HCT116 (cell line): ENCODE data around the gene PITHD1. TPM values are rescaled to one million over a fixed set of nuclear protein-coding genes. Genes with fewer than 3 reads are reported as not detected.

Experiments used
- ATAC-seq: fragments of 200-7000 bp; cut with Tn5 transposase; 2 replicates; pipeline ENCODE4 v1.9.1; 2020; ENCODE audit warnings: mild to moderate bottlenecking, moderate library complexity
- BruUV-seq: library from RNA; stranded (reverse); fragments of 400-500 nt; replicated peaks from 2 replicates; lab custom pipeline; 2021; lab: Mats Ljungman, UMichigan
- CTCF ChIA-PET: fragments of 300-600 bp; sonication (Branson Sonifier 250); formaldehyde crosslinking; loops from one replicate; lab custom pipeline; 2021; ENCODE audit warnings: antibody characterized with exemption; lab: Charles Lee
- POLR2A ChIA-PET: fragments of 300-600, 350-600 bp; sonication (Branson Sonifier 250); formaldehyde crosslinking; loops from one replicate; lab custom pipeline; 2021; ENCODE audit warnings: antibody characterized with exemption; lab: Charles Lee
- RAD21 ChIA-PET, 2 experiments: fragments of 300-600 bp; sonication (Branson Sonifier 250); formaldehyde crosslinking; loops; one replicate each; lab custom pipeline; 2023; ENCODE audit warnings: low total read pairs in 2 of 2; ENCODE audit not compliant: uncharacterized antibody in 2 of 2, unreplicated experiment in 2 of 2, low non-redundant PET in 1 of 2; lab: Charles Lee
- DNase-seq: peaks from one replicate; pipeline ENCODE4 v3.0.0-alpha.2; 2010; ENCODE audit warnings: low read depth, low spot score
- H2AFZ ChIP-seq: fragments of 200-600 bp; shearing (Covaris generic), sonication (generic); 2 replicates; pipeline ENCODE4 v1.6.1; 2017; ENCODE audit warnings: low read depth, mixed run types, mixed read lengths, antibody characterized with exemption, low read length; ENCODE audit not compliant: poor library complexity, severe bottlenecking
- H3K27ac ChIP-seq: 2 replicates; pipeline ENCODE4 v1.5.1; 2012; ENCODE audit warnings: low read depth, low read length
- H3K27me3 ChIP-seq: fragments of 200-600 bp; sonication (generic); 2 replicates; pipeline ENCODE4 v1.6.1; 2016; ENCODE audit warnings: mixed run types, low read length, mixed read lengths; ENCODE audit not compliant: insufficient read depth
- H3K36me3 ChIP-seq, 2 experiments: fragments of 200-500 bp in 1 of 2; fragments of 200-600 bp in 1 of 2; sonication (Bioruptor generic) in 1 of 2; sonication (generic) in 1 of 2; 2 replicates each; pipeline versions ENCODE4 v1.5.1 to v1.6.1; 2014 to 2016; ENCODE audit warnings: low read length in 2 of 2, inconsistent platforms in 1 of 2, mixed read lengths in 1 of 2, mixed run types in 1 of 2; ENCODE audit not compliant: insufficient read depth in 2 of 2, control insufficient read depth in 1 of 2
- H3K4me1 ChIP-seq, 2 experiments: fragments of 200-600 bp in 1 of 2; sonication (generic) in 1 of 2; 2 replicates each; pipeline versions ENCODE4 v1.5.1 to v1.6.1; 2012 to 2017; ENCODE audit warnings: low read length in 2 of 2, inconsistent platforms in 1 of 2, mild to moderate bottlenecking in 1 of 2, mixed read lengths in 1 of 2, mixed run types in 1 of 2, moderate library complexity in 1 of 2; ENCODE audit not compliant: insufficient read depth in 2 of 2, control insufficient read depth in 1 of 2
- H3K4me2 ChIP-seq: fragments of 200-600 bp; sonication (generic); 2 replicates; pipeline ENCODE4 v1.6.1; 2017; ENCODE audit warnings: mixed run types, low read length, mixed read lengths
- H3K4me3 ChIP-seq, 2 experiments: fragments of 200-600 bp in 1 of 2; sonication (generic) in 1 of 2; replicated peaks in 1 of 2; 2 replicates each; pipeline ENCODE4 v1.5.1; 2011 to 2016; ENCODE audit warnings: low read length in 2 of 2, control low read depth in 1 of 2, low read depth in 1 of 2, mild to moderate bottlenecking in 1 of 2, mixed read lengths in 1 of 2, mixed run types in 1 of 2
- H3K79me2 ChIP-seq: fragments of 200-600 bp; sonication (generic); 2 replicates; pipeline ENCODE4 v1.6.1; 2017; ENCODE audit warnings: mild to moderate bottlenecking, mixed run types, low read length, moderate library complexity, mixed read lengths; ENCODE audit not compliant: insufficient read depth
- H3K9ac ChIP-seq: fragments of 200-600 bp; sonication (generic); 2 replicates; pipeline ENCODE4 v1.6.1; 2016; ENCODE audit warnings: low read length, mixed read lengths
- H3K9me2 ChIP-seq: fragments of 200-600 bp; sonication (generic), shearing (Covaris generic); 2 replicates; pipeline ENCODE4 v1.6.1; 2017; ENCODE audit warnings: mixed run types, mild to moderate bottlenecking, moderate library complexity; ENCODE audit not compliant: insufficient read depth
- H3K9me3 ChIP-seq, 2 experiments: fragments of 200-500 bp in 1 of 2; fragments of 200-600 bp in 1 of 2; sonication (Bioruptor generic) in 1 of 2; sonication (generic) in 1 of 2; 2 replicates each; pipeline ENCODE4 v1.6.1; 2014 to 2017; ENCODE audit warnings: low read length in 2 of 2, mixed read lengths in 2 of 2, inconsistent platforms in 1 of 2, low read depth in 1 of 2, mild to moderate bottlenecking in 1 of 2, mixed run types in 1 of 2, moderate library complexity in 1 of 2; ENCODE audit not compliant: control insufficient read depth in 1 of 2, insufficient read depth in 1 of 2
- H4K20me1 ChIP-seq: fragments of 200-600 bp; sonication (generic), shearing (Covaris generic); 2 replicates; pipeline ENCODE4 v1.6.1; 2017; ENCODE audit warnings: mixed run types, mild to moderate bottlenecking, moderate library complexity; ENCODE audit not compliant: insufficient read depth
- CEBPB ChIP-seq: IDR thresholded peaks from 2 replicates; pipeline ENCODE4 v1.6.1; 2012; ENCODE audit warnings: low read depth
- CTCF ChIP-seq, 3 experiments: fragments of 200-600 bp in 1 of 3; sonication (generic) in 1 of 3; IDR thresholded peaks in 2 of 3; conservative IDR thresholded peaks in 1 of 3; 2 replicates each; pipeline ENCODE4 v1.5.1; 2012 to 2017; ENCODE audit warnings: low read depth in 2 of 3, low read length in 2 of 3, antibody characterized with exemption in 1 of 3, borderline replicate concordance in 1 of 3, control low read depth in 1 of 3, mild to moderate bottlenecking in 1 of 3, mixed read lengths in 1 of 3, mixed run types in 1 of 3, moderate library complexity in 1 of 3; ENCODE audit not compliant: insufficient read depth in 1 of 3
- RAD21 ChIP-seq: IDR thresholded peaks from 2 replicates; pipeline ENCODE4 v1.6.1; 2012; ENCODE audit warnings: low read depth, mild to moderate bottlenecking
- intact Hi-C: fragments of 100-400 bp; cut with micrococcal nuclease; formaldehyde crosslinking; loops from 2 replicates; pipeline ENCODE4 v1.10.0; 2022
- total RNA-seq: library from RNA; stranded (reverse); gene quantifications from one replicate; pipeline ENCODE4 v1.2.1, GENCODE V29; 2021; ENCODE audit not compliant: unreplicated experiment

PITHD1 gene
- total RNA-seq, 1 experiment from 2014 or later = 57.2 TPM

- ATAC-seq (no peak), DNase-seq (no peak)
- POLR2A ChIA-PET = interaction anchor here (0.6 kb wide), 1 partner anchor 18 kb away, joined by 3 read pairs; the partner anchor contains the start of gene PITHD1
- H3K36me3 ChIP-seq = peaks cover 15 to 33% of the 10 kb centered on the region in 2 experiments; a peak in 3 of 4 replicates
- peak overlapping the region; percentile 47; the same call in 1 of the 2 replicates for H3K27ac ChIP-seq
- no peak overlapping the region for H2AFZ ChIP-seq
- no peaks in the 10 kb centered on the region for H3K27me3 ChIP-seq
- intact Hi-C loops = loop anchor here (5.0 kb wide), 1 partner anchor 121 kb away; no protein-coding TSS in a partner anchor
- H4K20me1 ChIP-seq = no peaks in the 10 kb centered on the region
- H3K9me2 ChIP-seq = no peaks in the 10 kb centered on the region
- H3K9ac ChIP-seq = no peak overlapping the region
- no peaks in the 10 kb centered on the region for H3K9me3 ChIP-seq
- H3K79me2 ChIP-seq = peaks cover 44% of the 10 kb centered on the region
- no peak overlapping the region for H3K4me3 ChIP-seq
- H3K4me2 ChIP-seq = no peak overlapping the region
- TF ChIP-seq RAD21 (no peak), CTCF (IDR thresholded peaks at IDR 0.05 in 2 of 3, conservative IDR thresholded peaks at IDR 0.05 in 1 of 3; ENCODE audit: borderline replicate concordance in 1 of 3, insufficient read depth in 1 of 3, low read depth in 2 of 3, low read length in 2 of 3) (peak in 2 of 3 experiments; percentile 38 to 41; a peak in 3 of 6 replicates), CEBPB (no peak)
- TF ChIP-seq, all 23 proteins: peak for 1
- ChIA-PET RAD21 (interaction anchor here in 1 of 2 experiments (0.6 kb wide), 1 partner anchor 100 kb away, joined by 3 read pairs; no protein-coding TSS in a partner anchor), CTCF (interaction anchor here (1.1 to 2.0 kb wide), 3 partner anchors 14 to 120 kb away, joined by 5 to 9 read pairs (median 6); no protein-coding TSS in a partner anchor)
- peaks cover 24 to 53% of the 10 kb centered on the region in 2 experiments for H3K4me1 ChIP-seq
- BruUV-seq = no TSS peak
These were observed 18.5 kb downstream of the PITHD1 start for GRCh38 chr1:23796466-23797271.
